ENCODE results near the gene ARFRP1. TPM values are rescaled to one million over a fixed set of nuclear protein-coding genes. Genes with fewer than 3 reads are reported as not detected.

ARFRP1 gene
- total and polyA plus RNA-seq, 2 of the 4 experiments (the other 2 are of a cell fraction) = 25.3 to 36.6 TPM

DNA sequence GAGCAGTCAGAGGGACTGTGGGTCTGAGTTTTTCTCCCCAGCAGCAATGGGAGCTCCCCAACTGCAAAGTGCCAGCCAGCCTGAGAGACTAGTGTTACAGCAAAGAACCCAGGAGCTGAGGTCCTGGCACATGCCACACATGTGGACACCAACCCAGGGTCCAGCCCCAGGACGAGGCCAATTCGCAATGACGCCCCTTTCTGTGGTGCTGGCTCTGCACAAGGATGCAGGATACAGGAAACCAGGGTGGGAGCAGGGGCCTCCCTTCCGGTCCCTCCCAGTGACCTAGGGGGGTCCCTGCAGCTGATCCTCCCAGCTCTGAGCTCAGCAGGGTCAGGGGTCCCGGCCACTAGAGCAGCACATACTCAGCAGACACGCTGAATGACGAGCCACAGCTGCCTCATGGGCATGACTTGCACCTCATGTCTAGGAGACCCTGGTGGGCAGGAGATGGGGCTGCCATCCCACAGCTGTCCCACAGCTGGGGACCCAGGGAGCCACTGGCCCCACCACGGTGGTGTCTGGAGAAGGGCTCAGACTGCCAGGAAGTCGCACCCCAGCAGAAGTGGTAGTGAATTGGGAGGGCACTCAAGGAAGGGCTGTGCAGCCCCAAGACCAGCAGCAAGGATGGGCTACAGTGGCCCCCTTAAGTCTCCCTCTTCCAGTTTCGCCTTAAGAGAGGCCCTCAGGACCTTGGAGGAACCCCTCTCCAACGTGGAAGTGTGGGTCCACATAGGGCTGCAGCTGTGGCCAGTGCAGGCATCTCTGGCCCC is 3.6 kb downstream of the ARFRP1 start:
- Histone ChIP-seq H4K8ac (ENCODE audit: low read depth in 2 of 2, low read length in 2 of 2) (no peak overlapping the region), H3K56ac (ENCODE audit: extremely low read depth, insufficient read depth, low read length) (no peak overlapping the region), H2BK15ac (ENCODE audit: low read depth, low read length) (no peak overlapping the region), H3K4me2 (ENCODE audit: low read depth, low read length) (no peak overlapping the region), H2BK5ac (ENCODE audit: low read depth, low read length, poor library complexity, severe bottlenecking) (no peak overlapping the region), H3K4me3 (ENCODE audit: insufficient read depth, low read depth, low read length) (no peak overlapping the region), H2BK120ac (ENCODE audit: low read depth, low read length) (no peak overlapping the region), H4K5ac (ENCODE audit: low read depth, low read length) (no peak overlapping the region), H2AFZ (replicated peaks; ENCODE audit: low read length, poor library complexity) (no peak overlapping the region), H3K27ac (ENCODE audit: insufficient read depth, low read length) (no peak overlapping the region), H2AK9ac (replicated peaks; ENCODE audit: low read depth, low read length, poor library complexity) (no peak overlapping the region), H3K4ac (ENCODE audit: low read depth, low read length) (no peak overlapping the region), H2BK20ac (ENCODE audit: low read depth, low read length) (no peak overlapping the region), H3K27me3 (ENCODE audit: control insufficient read depth, insufficient read depth, low read length) (no peaks in the 10 kb centered on the region), H3K79me1 (ENCODE audit: low read depth in 1 of 2, low read length in 2 of 2) (peaks cover 20 to 82% of the 10 kb centered on the region in 2 experiments), H3K18ac (ENCODE audit: low read depth, low read length) (no peak overlapping the region), H3K9me1 (ENCODE audit: insufficient read depth, low read length) (no peaks in the 10 kb centered on the region), H3K14ac (replicated peaks; ENCODE audit: low read depth, low read length) (no peak overlapping the region), H4K20me1 (ENCODE audit: insufficient read depth, low read length) (no peaks in the 10 kb centered on the region), H4K91ac (ENCODE audit: insufficient read depth, low read depth, low read length) (no peak overlapping the region), H2AK5ac (ENCODE audit: low read depth, low read length) (no peak overlapping the region), H3K9ac (ENCODE audit: low read depth, low read length) (no peak overlapping the region), H3K4me1 (ENCODE audit: control insufficient read depth, insufficient read depth, low read length) (peaks cover 18% of the 10 kb centered on the region), H3K36me3 (ENCODE audit: control insufficient read depth, insufficient read depth, low read length) (peaks cover 29% of the 10 kb centered on the region), H3K23ac (ENCODE audit: low read depth, low read length) (no peak overlapping the region), H3K9me3 (ENCODE audit: control insufficient read depth, insufficient read depth, low read length) (no peaks in the 10 kb centered on the region)
- ATAC-seq (ENCODE audit: low read depth) = no peak
- ChIA-PET CTCF (no interaction called here), POLR2A (ENCODE audit: unreplicated experiment) (no interaction called here)
- WGBS, 2 experiments (ENCODE audit: extremely low coverage in 2 of 2, insufficient read length in 1 of 2) = 86% methylated on average over 8 of the region's 11 CpGs; no CpG with 5 or more reads in 1 of the 2 experiments
- BruUV-seq (replicated peaks) = no TSS peak
- dilution Hi-C loops (cut with HindIII; ENCODE audit: low sequenced_read_pairs, unreplicated experiment) (no loop called here), intact Hi-C loops (cut with micrococcal nuclease) (no loop called here), in situ Hi-C loops (cut with MboI; ENCODE audit: low sequenced_read_pairs) (loop anchor here (10.0 kb wide), 1 partner anchor 161 kb away; the partner anchor contains the start of genes ABHD16B and TPD52L2)
- TF ChIP-seq USF2 (IDR thresholded peaks at IDR 0.05; ENCODE audit: low read depth, low read length) = no peak
- no peak for TF ChIP-seq RFX5 (IDR thresholded peaks at IDR 0.05; ENCODE audit: low read depth, low read length)
- TF ChIP-seq MXI1 (IDR thresholded peaks at IDR 0.05; ENCODE audit: borderline replicate concordance, low read depth, low read length) = no peak
- TF ChIP-seq, protein P1, sequence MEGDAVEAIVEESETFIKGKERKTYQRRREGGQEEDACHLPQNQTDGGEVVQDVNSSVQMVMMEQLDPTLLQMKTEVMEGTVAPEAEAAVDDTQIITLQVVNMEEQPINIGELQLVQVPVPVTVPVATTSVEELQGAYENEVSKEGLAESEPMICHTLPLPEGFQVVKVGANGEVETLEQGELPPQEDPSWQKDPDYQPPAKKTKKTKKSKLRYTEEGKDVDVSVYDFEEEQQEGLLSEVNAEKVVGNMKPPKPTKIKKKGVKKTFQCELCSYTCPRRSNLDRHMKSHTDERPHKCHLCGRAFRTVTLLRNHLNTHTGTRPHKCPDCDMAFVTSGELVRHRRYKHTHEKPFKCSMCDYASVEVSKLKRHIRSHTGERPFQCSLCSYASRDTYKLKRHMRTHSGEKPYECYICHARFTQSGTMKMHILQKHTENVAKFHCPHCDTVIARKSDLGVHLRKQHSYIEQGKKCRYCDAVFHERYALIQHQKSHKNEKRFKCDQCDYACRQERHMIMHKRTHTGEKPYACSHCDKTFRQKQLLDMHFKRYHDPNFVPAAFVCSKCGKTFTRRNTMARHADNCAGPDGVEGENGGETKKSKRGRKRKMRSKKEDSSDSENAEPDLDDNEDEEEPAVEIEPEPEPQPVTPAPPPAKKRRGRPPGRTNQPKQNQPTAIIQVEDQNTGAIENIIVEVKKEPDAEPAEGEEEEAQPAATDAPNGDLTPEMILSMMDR (conservative IDR thresholded peaks at IDR 0.05; ENCODE audit: low read depth, low read length) = no peak
- no peak for TF ChIP-seq MAFK (IDR thresholded peaks at IDR 0.05; ENCODE audit: low read depth, low read length)
- no peak for DNase-seq
